HepG2 (cell line): Measurements from ENCODE around the gene NDUFC1. TPM values are rescaled to one million over a fixed set of nuclear protein-coding genes. Genes with fewer than 3 reads are reported as not detected.

Experiments used
- ATAC-seq: fragments of 200-7000 bp; cut with Tn5 transposase; 3 replicates; pipeline ENCODE4 v1.9.1; 2020; ENCODE audit warnings: mild to moderate bottlenecking, moderate library complexity
- BruUV-seq: library from RNA; stranded (reverse); fragments of 400-500 nt; replicated peaks from 2 replicates; lab custom pipeline; 2021; lab: Mats Ljungman, UMichigan
- CTCF ChIA-PET: fragments of 300-600 bp; formaldehyde crosslinking; extraction: SDS; loops from one replicate; lab custom pipeline; 2021; ENCODE audit warnings: low total read pairs, inconsistent platforms, low intra/inter-chr PET ratio; lab: Yijun Ruan, JAX
- POLR2A ChIA-PET: fragments of 350-600 bp; sonication (Branson Sonifier 250); formaldehyde crosslinking; loops from one replicate; lab custom pipeline; 2020; ENCODE audit warnings: antibody characterized with exemption, inconsistent platforms; lab: Yijun Ruan, JAX
- DNase-seq: peaks from one replicate; pipeline ENCODE4 v3.0.0-alpha.2; 2015; ENCODE audit warnings: low spot score
- FAIRE-seq: peaks from 3 replicates; lab custom pipeline; 2011; peaks lifted over from hg19 to GRCh38; lab: Jason Lieb, UNC
- H2AFZ ChIP-seq: one replicate; pipeline ENCODE4 v1.6.1; 2011; ENCODE audit warnings: low read length, inconsistent platforms
- H3K27ac ChIP-seq: fragments of 300-600 bp; 3 replicates; pipeline ENCODE4 v1.8.0; 2011; ENCODE audit warnings: mixed run types, mild to moderate bottlenecking, mixed read lengths, low read length, inconsistent platforms; ENCODE audit not compliant: insufficient read depth; ENCODE audit errors: extremely low read length
- H3K27me3 ChIP-seq, 2 experiments: fragments of 200-600 bp in 1 of 2; 2 replicates in 1 of 2; 3 replicates in 1 of 2; pipeline versions ENCODE4 v1.6.0 to v1.8.0; 2011; ENCODE audit warnings: low read length in 2 of 2, mild to moderate bottlenecking in 2 of 2, moderate library complexity in 2 of 2, inconsistent platforms in 1 of 2; ENCODE audit not compliant: insufficient read depth in 2 of 2, control insufficient read depth in 1 of 2
- H3K36me3 ChIP-seq, 2 experiments: fragments of 200-600 bp in 1 of 2; replicated peaks in 1 of 2; 2 replicates in 1 of 2; 3 replicates in 1 of 2; pipeline versions ENCODE4 v1.5.1 to v1.8.0; 2011; ENCODE audit warnings: low read length in 2 of 2, inconsistent platforms in 1 of 2; ENCODE audit not compliant: insufficient read depth in 2 of 2, control insufficient read depth in 1 of 2
- H3K4me1 ChIP-seq: 2 replicates; pipeline ENCODE4 v1.5.1; 2012; ENCODE audit warnings: low read length, inconsistent platforms; ENCODE audit not compliant: insufficient read depth
- H3K4me2 ChIP-seq: 2 replicates; pipeline ENCODE4 v1.6.0; 2011; ENCODE audit warnings: low read depth, low read length, inconsistent platforms
- H3K4me3 ChIP-seq, 3 experiments: fragments of 200-600 bp in 1 of 3; sonication (generic), shearing (Covaris generic) in 1 of 3; replicated peaks in 1 of 3; 2 replicates each; pipeline ENCODE4 v1.5.1; 2011 to 2016; ENCODE audit warnings: low read length in 3 of 3, inconsistent platforms in 2 of 3, low read depth in 2 of 3, mild to moderate bottlenecking in 2 of 3, control low read depth in 1 of 3, mixed read lengths in 1 of 3; ENCODE audit not compliant: insufficient read depth in 1 of 3
- H3K79me2 ChIP-seq: one replicate; pipeline ENCODE4 v1.6.1; 2011; ENCODE audit warnings: low read length, inconsistent platforms; ENCODE audit not compliant: insufficient read depth
- H3K9ac ChIP-seq: 2 replicates; pipeline ENCODE4 v1.6.0; 2011; ENCODE audit warnings: mild to moderate bottlenecking, low read depth, low read length, inconsistent platforms; ENCODE audit not compliant: insufficient read depth
- H3K9me3 ChIP-seq: 2 replicates; pipeline ENCODE4 v1.5.1; 2012; ENCODE audit warnings: mild to moderate bottlenecking, low read length
- H4K20me1 ChIP-seq: 2 replicates; pipeline ENCODE4 v1.6.0; 2011; ENCODE audit warnings: inconsistent platforms, mild to moderate bottlenecking, low read length, moderate library complexity; ENCODE audit not compliant: insufficient read depth
- ARID2 ChIP-seq: sonication (generic); formaldehyde crosslinking; IDR thresholded peaks from 2 replicates; pipeline ENCODE4 v1.8.1; 2022; ENCODE audit warnings: mild to moderate bottlenecking, missing genetic modification reagents, borderline replicate concordance
- CENPX ChIP-seq: sonication (generic); formaldehyde crosslinking; IDR thresholded peaks from 2 replicates; pipeline ENCODE4 v1.9.0; 2021; ENCODE audit warnings: mild to moderate bottlenecking, missing genetic modification reagents, moderate library complexity
- FIP1L1 ChIP-seq: fragments of 200-400 bp; formaldehyde crosslinking; IDR thresholded peaks from 2 replicates; pipeline ENCODE4 v1.6.1; 2018; ENCODE audit warnings: low read depth, mild to moderate bottlenecking, low read length, moderate library complexity, borderline replicate concordance; ENCODE audit not compliant: insufficient read depth
- GLMP ChIP-seq: sonication (generic); formaldehyde crosslinking; IDR thresholded peaks from 2 replicates; pipeline ENCODE4 v1.9.0; 2021; ENCODE audit warnings: missing genetic modification reagents, mild to moderate bottlenecking, borderline replicate concordance
- KDM4B ChIP-seq: sonication (generic); formaldehyde crosslinking; IDR thresholded peaks from 2 replicates; pipeline ENCODE4 v1.4.0; 2020; ENCODE audit warnings: missing genetic modification reagents
- KLF9 ChIP-seq: IDR thresholded peaks from 2 replicates; pipeline ENCODE4 v1.6.1; 2016; ENCODE audit warnings: low read depth
- MIER3 ChIP-seq: IDR thresholded peaks from 2 replicates; pipeline ENCODE4 v1.6.1; 2016; ENCODE audit warnings: missing compliant biosample characterization, borderline replicate concordance
- MTF1 ChIP-seq: sonication (generic); formaldehyde crosslinking; IDR thresholded peaks from 2 replicates; pipeline ENCODE4 v1.5.0; 2020; ENCODE audit warnings: missing genetic modification reagents
- MXI1 ChIP-seq: IDR thresholded peaks from 3 replicates; pipeline ENCODE4 v1.6.1; 2012; ENCODE audit warnings: low read depth, low read length, inconsistent platforms, borderline replicate concordance
- NCOR1 ChIP-seq: fragments of 200-600 bp; sonication (generic); IDR thresholded peaks from 2 replicates; pipeline ENCODE4 v1.7.0; 2017; ENCODE audit warnings: antibody characterized with exemption, low read length, borderline replicate concordance
- NR2C2 ChIP-seq: sonication (generic); formaldehyde crosslinking; IDR thresholded peaks from 2 replicates; pipeline ENCODE4 v1.4.0; 2020; ENCODE audit warnings: missing genetic modification reagents, mild to moderate bottlenecking, moderate library complexity, borderline replicate concordance
- POGZ ChIP-seq: sonication (generic); formaldehyde crosslinking; IDR thresholded peaks from 2 replicates; pipeline ENCODE4 v1.4.0; 2020; ENCODE audit warnings: mild to moderate bottlenecking, missing genetic modification reagents
- REL ChIP-seq: sonication (generic); formaldehyde crosslinking; conservative IDR thresholded peaks from 2 replicates; pipeline ENCODE4 v1.8.0; 2022; ENCODE audit warnings: mild to moderate bottlenecking, missing genetic modification reagents, moderate library complexity
- RXRB ChIP-seq: IDR thresholded peaks from 2 replicates; pipeline ENCODE4 v1.6.1; 2016; ENCODE audit warnings: borderline replicate concordance, missing genetic modification reagents, missing compliant biosample characterization
- SUZ12 ChIP-seq: fragments of 150-350 bp; IDR thresholded peaks from 2 replicates; pipeline ENCODE4 v1.6.1; 2014; ENCODE audit warnings: low read depth, low read length
- THYN1 ChIP-seq: sonication (generic); formaldehyde crosslinking; IDR thresholded peaks from 2 replicates; pipeline ENCODE4 v1.8.1; 2023; ENCODE audit warnings: low read depth, mild to moderate bottlenecking, moderate library complexity, missing genetic modification reagents, borderline replicate concordance
- TOPORS ChIP-seq: sonication (generic); formaldehyde crosslinking; IDR thresholded peaks from 2 replicates; pipeline ENCODE4 v1.8.0; 2023; ENCODE audit warnings: mild to moderate bottlenecking, missing genetic modification reagents
- ZBTB1 ChIP-seq: sonication (generic); formaldehyde crosslinking; IDR thresholded peaks from 2 replicates; pipeline ENCODE4 v1.4.0; 2020; ENCODE audit warnings: missing genetic modification reagents, borderline replicate concordance
- ZFP1 ChIP-seq: IDR thresholded peaks from 2 replicates; pipeline ENCODE4 v1.6.1; 2016
- ZNF12 ChIP-seq: sonication (generic); formaldehyde crosslinking; IDR thresholded peaks from 2 replicates; pipeline ENCODE4 v1.5.0; 2020; ENCODE audit warnings: missing genetic modification reagents
- ZNF546 ChIP-seq: sonication (generic); formaldehyde crosslinking; conservative IDR thresholded peaks from 2 replicates; pipeline ENCODE4 v1.8.1; 2023; ENCODE audit warnings: mild to moderate bottlenecking, missing genetic modification reagents
- WGBS: methylation state at CpG from one replicate; pipeline ENCODE4 v1.1.6; 2017; ENCODE audit warnings: low lambda C conversion rate; 5-methylcytosine and 5-hydroxymethylcytosine counted together
- in situ Hi-C: cut with HindIII; loops from 2 replicates; pipeline ENCODE4 v1.10.0; 2017; ENCODE audit warnings: low pct_unique_long_range_greater_than_20kb; ENCODE audit not compliant: extremely low pct_ligation_motif_present
- intact Hi-C: fragments of 100-400 bp; cut with micrococcal nuclease; formaldehyde crosslinking; loops from one replicate; pipeline ENCODE4 v1.10.0; 2022; ENCODE audit not compliant: unreplicated experiment
- polyA plus RNA-seq, 8 experiments: library from polyadenylated mRNA; depleted of rRNA in 3 of 8; stranded (reverse) in 7 of 8; unstranded in 1 of 8; fragments of >200 nt; fragmentation: Illumina TruSeq in 4 of 8; extraction: Trizol in 4 of 8; gene quantifications; 2 replicates each; pipeline versions ENCODE4 v1.2.1 to v1.2.3, GENCODE V29; 2011 to 2016; ENCODE audit warnings: low read depth in 4 of 8, missing spikeins in 1 of 8, mixed read lengths in 1 of 8; ENCODE audit not compliant: insufficient read depth in 1 of 8
- total RNA-seq, 5 experiments: library from RNA; depleted of rRNA; stranded (reverse); fragments of >200 nt; fragmentation: Illumina TruSeq; extraction: Trizol; gene quantifications; 2 replicates each; pipeline ENCODE4 v1.2.3, GENCODE V29; 2016; ENCODE audit warnings: low read depth in 1 of 5
- TF ChIP-seq, protein P1 (sequence below): sonication (generic); formaldehyde crosslinking; IDR thresholded peaks from 2 replicates; pipeline ENCODE4 v1.9.0; 2021; ENCODE audit warnings: missing genetic modification reagents, borderline replicate concordance
- TF ChIP-seq, protein P2 (sequence below): sonication (generic); formaldehyde crosslinking; IDR thresholded peaks from 2 replicates; pipeline ENCODE4 v1.9.0; 2022; ENCODE audit warnings: missing genetic modification reagents, mild to moderate bottlenecking, borderline replicate concordance

NDUFC1 gene
- total and polyA plus RNA-seq, 2 of the 13 experiments (the other 11 are each of a cell fraction or from before 2014, with no cell fraction given), result 43.4 to 96.4 TPM

GRCh38 chr4:139295942-139296299 lies 6.4 kb downstream of the NDUFC1 start:
- ChIA-PET CTCF (interaction anchor here (0.7 to 1.5 kb wide), 5 partner anchors 15 to 265 kb away, joined by 3 to 9 read pairs (median 4); no protein-coding TSS in a partner anchor), POLR2A (interaction anchor here (0.6 to 3.4 kb wide), 14 partner anchors 12 to 280 kb away, joined by 3 to 22 read pairs (median 4); partner anchors contain the start of genes ELF2, MGARP and NOCT)
- in situ Hi-C loops, result loop anchor here (5.0 kb wide), 2 partner anchors 64 to 114 kb away; no protein-coding TSS in a partner anchor
- FAIRE-seq (no peak), DNase-seq (no peak), ATAC-seq (no peak)
- H3K27ac ChIP-seq, result peak overlapping the region; percentile 92
- H3K4me2 ChIP-seq, result peak overlapping the region; percentile 67
- WGBS, result 16% methylated on average over 6 of the region's 6 CpGs
- H3K4me1 ChIP-seq, result peaks cover 54% of the 10 kb centered on the region
- H3K27me3 ChIP-seq, result no peaks in the 10 kb centered on the region; a peak in 1 of 5 replicates
- intact Hi-C loops, result loop anchor here (1.0 to 5.0 kb wide), 3 partner anchors 25 to 264 kb away; no protein-coding TSS in a partner anchor
- H2AFZ ChIP-seq, result peak overlapping the region; percentile 44
- no peaks in the 10 kb centered on the region for H4K20me1 ChIP-seq
- H3K9ac ChIP-seq, result peak overlapping the region; percentile 96
- no TSS peak for BruUV-seq
- H3K4me3 ChIP-seq, result peak overlapping the region in 2 of 3 experiments; percentile 86 to 93; a peak in 5 of 6 replicates
- no peaks in the 10 kb centered on the region for H3K9me3 ChIP-seq
- H3K79me2 ChIP-seq, result peaks cover 29% of the 10 kb centered on the region
- H3K36me3 ChIP-seq, result peaks cover 0 to 13% of the 10 kb centered on the region in 2 experiments; a peak in 3 of 5 replicates
- no peak for TF ChIP-seq FIP1L1
- no peak for TF ChIP-seq POGZ
- TF ChIP-seq SUZ12, result no peak
- TF ChIP-seq REL (CRISPR knock-in tag), result no peak
- TF ChIP-seq ZNF12 (CRISPR knock-in tag), result no peak
- no peak for TF ChIP-seq MIER3 (CRISPR knock-in tag)
- no peak for TF ChIP-seq ZFP1
- TF ChIP-seq KLF9, result 0 out of 2 replicates have a peak, but pooled peaks have one; percentile 2
- no peak for TF ChIP-seq MTF1 (CRISPR knock-in tag)
- TF ChIP-seq RXRB (CRISPR knock-in tag), result no peak
- TF ChIP-seq GLMP, result no peak
- TF ChIP-seq KDM4B (CRISPR knock-in tag), result no peak
- TF ChIP-seq MXI1, result no peak
- TF ChIP-seq, protein P1, sequence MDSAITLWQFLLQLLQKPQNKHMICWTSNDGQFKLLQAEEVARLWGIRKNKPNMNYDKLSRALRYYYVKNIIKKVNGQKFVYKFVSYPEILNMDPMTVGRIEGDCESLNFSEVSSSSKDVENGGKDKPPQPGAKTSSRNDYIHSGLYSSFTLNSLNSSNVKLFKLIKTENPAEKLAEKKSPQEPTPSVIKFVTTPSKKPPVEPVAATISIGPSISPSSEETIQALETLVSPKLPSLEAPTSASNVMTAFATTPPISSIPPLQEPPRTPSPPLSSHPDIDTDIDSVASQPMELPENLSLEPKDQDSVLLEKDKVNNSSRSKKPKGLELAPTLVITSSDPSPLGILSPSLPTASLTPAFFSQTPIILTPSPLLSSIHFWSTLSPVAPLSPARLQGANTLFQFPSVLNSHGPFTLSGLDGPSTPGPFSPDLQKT, result no peak
- no peak for TF ChIP-seq ZNF546 (CRISPR knock-in tag)
- 0 out of 2 replicates have a peak, but pooled peaks have one; percentile 45 for TF ChIP-seq ARID2 (CRISPR knock-in tag)
- TF ChIP-seq TOPORS (CRISPR knock-in tag), result no peak
- TF ChIP-seq NR2C2 (CRISPR knock-in tag), result no peak
- no peak for TF ChIP-seq NCOR1
- TF ChIP-seq, protein P2, sequence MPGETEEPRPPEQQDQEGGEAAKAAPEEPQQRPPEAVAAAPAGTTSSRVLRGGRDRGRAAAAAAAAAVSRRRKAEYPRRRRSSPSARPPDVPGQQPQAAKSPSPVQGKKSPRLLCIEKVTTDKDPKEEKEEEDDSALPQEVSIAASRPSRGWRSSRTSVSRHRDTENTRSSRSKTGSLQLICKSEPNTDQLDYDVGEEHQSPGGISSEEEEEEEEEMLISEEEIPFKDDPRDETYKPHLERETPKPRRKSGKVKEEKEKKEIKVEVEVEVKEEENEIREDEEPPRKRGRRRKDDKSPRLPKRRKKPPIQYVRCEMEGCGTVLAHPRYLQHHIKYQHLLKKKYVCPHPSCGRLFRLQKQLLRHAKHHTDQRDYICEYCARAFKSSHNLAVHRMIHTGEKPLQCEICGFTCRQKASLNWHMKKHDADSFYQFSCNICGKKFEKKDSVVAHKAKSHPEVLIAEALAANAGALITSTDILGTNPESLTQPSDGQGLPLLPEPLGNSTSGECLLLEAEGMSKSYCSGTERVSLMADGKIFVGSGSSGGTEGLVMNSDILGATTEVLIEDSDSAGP (CRISPR knock-in tag), result no peak
- TF ChIP-seq CENPX (CRISPR knock-in tag), result no peak
- TF ChIP-seq THYN1, result no peak
- no peak for TF ChIP-seq ZBTB1 (CRISPR knock-in tag)
